ENCODE data around the gene ZNF385B.

Gene ZNF385B

GRCh38 chr2:179701524-179702110 lies 159.8 kb downstream of the ZNF385B start:
- H3K36me3 ChIP-seq (ENCODE audit: control insufficient read depth, insufficient read depth, low read length) = no peaks in the 10 kb centered on the region
- H3K27ac ChIP-seq (ENCODE audit: insufficient read depth, low read length, poor library complexity, severe bottlenecking) = no peak overlapping the region
- no peaks in the 10 kb centered on the region for H3K4me1 ChIP-seq (ENCODE audit: control insufficient read depth, insufficient read depth, low read length, poor library complexity, severe bottlenecking)
- DNase-seq = no peak
- H3K27me3 ChIP-seq (replicated peaks; ENCODE audit: control insufficient read depth, insufficient read depth, low read length, poor library complexity, severe bottlenecking) = no peaks in the 10 kb centered on the region
- no peak overlapping the region for H3K4me3 ChIP-seq (ENCODE audit: insufficient read depth, low read depth, low read length, poor library complexity, severe bottlenecking)
- H3K9me3 ChIP-seq (ENCODE audit: control insufficient read depth, low read length) = no peaks in the 10 kb centered on the region

DNA sequence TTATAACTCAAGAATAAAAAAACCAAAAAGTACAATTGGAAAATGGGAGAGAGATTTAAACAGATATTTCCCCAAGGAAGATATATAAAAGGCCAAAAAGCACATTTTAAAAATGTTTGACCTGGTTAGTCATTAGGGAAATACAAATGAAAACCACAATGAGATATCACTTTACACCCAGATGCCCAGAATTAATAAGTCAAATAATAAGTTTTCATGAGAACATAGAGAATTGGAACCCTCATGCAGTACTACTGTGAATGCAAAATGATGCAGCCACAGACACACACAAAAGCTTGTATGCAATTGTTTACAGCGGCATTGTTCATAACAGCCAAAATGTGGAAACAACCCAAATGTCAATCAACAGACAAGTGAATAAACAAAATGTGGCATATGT lies 165.9 kb downstream of the ZNF385B start:
- no peaks in the 10 kb centered on the region for H3K27me3 ChIP-seq (replicated peaks; ENCODE audit: control insufficient read depth, insufficient read depth, low read length, poor library complexity, severe bottlenecking)
- H3K9me3 ChIP-seq (ENCODE audit: control insufficient read depth, low read length) = no peaks in the 10 kb centered on the region
- no peak for DNase-seq
- H3K27ac ChIP-seq (ENCODE audit: insufficient read depth, low read length, poor library complexity, severe bottlenecking) = no peak overlapping the region
- no peak overlapping the region for H3K4me3 ChIP-seq (ENCODE audit: insufficient read depth, low read depth, low read length, poor library complexity, severe bottlenecking)
- H3K36me3 ChIP-seq (ENCODE audit: control insufficient read depth, insufficient read depth, low read length) = no peaks in the 10 kb centered on the region
- H3K4me1 ChIP-seq (ENCODE audit: control insufficient read depth, insufficient read depth, low read length, poor library complexity, severe bottlenecking) = no peaks in the 10 kb centered on the region

DNA sequence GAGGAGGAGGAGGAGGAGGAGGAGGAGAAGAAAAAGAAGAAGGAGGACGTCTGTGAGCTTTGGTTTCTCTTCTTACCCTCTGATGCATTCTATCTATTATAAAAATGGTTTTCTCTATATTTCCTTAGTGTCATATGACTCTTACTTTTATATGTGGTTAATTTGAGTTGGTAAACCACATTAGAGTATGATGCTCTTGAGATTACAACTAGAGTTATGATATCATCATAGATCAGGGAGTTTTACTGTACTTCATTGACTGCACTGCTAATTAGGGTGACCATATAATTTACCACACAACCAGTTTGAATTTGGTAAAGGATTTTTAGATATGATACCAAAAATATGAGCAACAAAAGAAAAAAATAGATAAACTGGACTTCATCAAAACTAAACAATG lies 166.4 kb downstream of the ZNF385B start:
- Histone ChIP-seq H3K4me1 (ENCODE audit: control insufficient read depth, insufficient read depth, low read length, poor library complexity, severe bottlenecking) (no peaks in the 10 kb centered on the region), H3K9me3 (ENCODE audit: control insufficient read depth, low read length) (no peaks in the 10 kb centered on the region), H3K27ac (ENCODE audit: insufficient read depth, low read length, poor library complexity, severe bottlenecking) (no peak overlapping the region), H3K27me3 (replicated peaks; ENCODE audit: control insufficient read depth, insufficient read depth, low read length, poor library complexity, severe bottlenecking) (no peaks in the 10 kb centered on the region), H3K4me3 (ENCODE audit: insufficient read depth, low read depth, low read length, poor library complexity, severe bottlenecking) (no peak overlapping the region), H3K36me3 (ENCODE audit: control insufficient read depth, insufficient read depth, low read length) (no peaks in the 10 kb centered on the region)
- no peak for DNase-seq

GRCh38 chr2:179692610-179693009 lies 168.8 kb downstream of the ZNF385B start:
- Histone ChIP-seq H3K4me1 (ENCODE audit: control insufficient read depth, insufficient read depth, low read length, poor library complexity, severe bottlenecking) (no peaks in the 10 kb centered on the region), H3K27me3 (replicated peaks; ENCODE audit: control insufficient read depth, insufficient read depth, low read length, poor library complexity, severe bottlenecking) (no peaks in the 10 kb centered on the region), H3K36me3 (ENCODE audit: control insufficient read depth, insufficient read depth, low read length) (no peaks in the 10 kb centered on the region), H3K4me3 (ENCODE audit: insufficient read depth, low read depth, low read length, poor library complexity, severe bottlenecking) (no peak overlapping the region), H3K27ac (ENCODE audit: insufficient read depth, low read length, poor library complexity, severe bottlenecking) (no peak overlapping the region), H3K9me3 (ENCODE audit: control insufficient read depth, low read length) (no peaks in the 10 kb centered on the region)
- no peak for DNase-seq

GRCh38 chr2:179692043-179692442 lies 169.4 kb downstream of the ZNF385B start:
- H3K4me1 ChIP-seq (ENCODE audit: control insufficient read depth, insufficient read depth, low read length, poor library complexity, severe bottlenecking) = no peaks in the 10 kb centered on the region
- no peak overlapping the region for H3K27ac ChIP-seq (ENCODE audit: insufficient read depth, low read length, poor library complexity, severe bottlenecking)
- no peaks in the 10 kb centered on the region for H3K27me3 ChIP-seq (replicated peaks; ENCODE audit: control insufficient read depth, insufficient read depth, low read length, poor library complexity, severe bottlenecking)
- H3K9me3 ChIP-seq (ENCODE audit: control insufficient read depth, low read length) = no peaks in the 10 kb centered on the region
- no peaks in the 10 kb centered on the region for H3K36me3 ChIP-seq (ENCODE audit: control insufficient read depth, insufficient read depth, low read length)
- no peak for DNase-seq
- H3K4me3 ChIP-seq (ENCODE audit: insufficient read depth, low read depth, low read length, poor library complexity, severe bottlenecking) = no peak overlapping the region

DNA sequence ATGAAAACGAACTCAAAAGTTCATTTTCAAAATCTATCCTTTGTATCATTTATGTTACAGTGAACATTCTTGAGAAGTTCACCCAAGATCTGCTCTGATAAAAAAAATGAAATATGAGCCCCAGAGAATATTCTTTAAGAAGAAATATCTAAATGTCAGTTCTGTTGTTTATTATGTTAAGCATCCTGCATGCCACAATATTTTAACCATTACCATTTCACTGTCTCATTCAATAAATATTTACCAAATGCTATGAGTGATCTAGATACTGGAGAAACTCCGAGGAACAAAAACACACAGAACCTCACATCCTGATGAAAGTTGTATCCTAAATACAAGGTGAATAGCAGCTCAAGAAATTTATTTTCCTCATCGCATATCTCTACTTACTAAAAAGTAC lies 170.2 kb downstream of the ZNF385B start:
- Histone ChIP-seq H3K4me1 (ENCODE audit: control insufficient read depth, insufficient read depth, low read length, poor library complexity, severe bottlenecking) (no peaks in the 10 kb centered on the region), H3K9me3 (ENCODE audit: control insufficient read depth, low read length) (no peaks in the 10 kb centered on the region), H3K27ac (ENCODE audit: insufficient read depth, low read length, poor library complexity, severe bottlenecking) (no peak overlapping the region), H3K36me3 (ENCODE audit: control insufficient read depth, insufficient read depth, low read length) (no peaks in the 10 kb centered on the region), H3K4me3 (ENCODE audit: insufficient read depth, low read depth, low read length, poor library complexity, severe bottlenecking) (no peak overlapping the region), H3K27me3 (replicated peaks; ENCODE audit: control insufficient read depth, insufficient read depth, low read length, poor library complexity, severe bottlenecking) (no peaks in the 10 kb centered on the region)
- DNase-seq = no peak

- Histone ChIP-seq H3K27ac (ENCODE audit: insufficient read depth, low read length, poor library complexity, severe bottlenecking) (no peak overlapping the region), H3K4me1 (ENCODE audit: control insufficient read depth, insufficient read depth, low read length, poor library complexity, severe bottlenecking) (no peaks in the 10 kb centered on the region), H3K9me3 (ENCODE audit: control insufficient read depth, low read length) (no peaks in the 10 kb centered on the region), H3K27me3 (replicated peaks; ENCODE audit: control insufficient read depth, insufficient read depth, low read length, poor library complexity, severe bottlenecking) (no peaks in the 10 kb centered on the region), H3K36me3 (ENCODE audit: control insufficient read depth, insufficient read depth, low read length) (no peaks in the 10 kb centered on the region), H3K4me3 (ENCODE audit: insufficient read depth, low read depth, low read length, poor library complexity, severe bottlenecking) (no peak overlapping the region)
- no peak for DNase-seq
Measured at GRCh38 chr2:179686718-179687342, 174.6 kb downstream of the ZNF385B start.

GRCh38 chr2:179686069-179686468 lies 175.3 kb downstream of the ZNF385B start:
- H3K9me3 ChIP-seq (ENCODE audit: control insufficient read depth, low read length) = no peaks in the 10 kb centered on the region
- no peaks in the 10 kb centered on the region for H3K27me3 ChIP-seq (replicated peaks; ENCODE audit: control insufficient read depth, insufficient read depth, low read length, poor library complexity, severe bottlenecking)
- no peak overlapping the region for H3K4me3 ChIP-seq (ENCODE audit: insufficient read depth, low read depth, low read length, poor library complexity, severe bottlenecking)
- no peaks in the 10 kb centered on the region for H3K4me1 ChIP-seq (ENCODE audit: control insufficient read depth, insufficient read depth, low read length, poor library complexity, severe bottlenecking)
- DNase-seq = no peak
- H3K36me3 ChIP-seq (ENCODE audit: control insufficient read depth, insufficient read depth, low read length) = no peaks in the 10 kb centered on the region
- no peak overlapping the region for H3K27ac ChIP-seq (ENCODE audit: insufficient read depth, low read length, poor library complexity, severe bottlenecking)

DNA sequence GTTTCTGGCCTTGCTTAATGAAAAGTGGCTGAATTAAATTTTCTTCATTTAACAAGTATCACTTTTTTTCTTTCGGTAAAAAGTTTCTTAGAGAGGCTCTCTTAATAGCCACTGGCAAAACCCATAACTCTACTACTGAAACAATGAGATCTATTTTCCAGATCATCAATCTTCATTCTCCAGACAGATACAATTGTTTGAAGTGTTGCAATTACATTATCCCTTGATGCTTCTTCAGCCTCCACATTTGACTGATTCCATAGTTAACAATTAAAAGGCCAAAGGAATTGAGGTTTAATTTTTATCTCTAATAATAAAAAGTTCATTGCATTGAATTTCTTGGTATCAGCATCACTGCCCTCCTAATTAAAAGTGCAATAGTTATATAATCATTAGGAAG lies 176.3 kb downstream of the ZNF385B start:
- no peaks in the 10 kb centered on the region for H3K27me3 ChIP-seq (replicated peaks; ENCODE audit: control insufficient read depth, insufficient read depth, low read length, poor library complexity, severe bottlenecking)
- no peak overlapping the region for H3K4me3 ChIP-seq (ENCODE audit: insufficient read depth, low read depth, low read length, poor library complexity, severe bottlenecking)
- H3K36me3 ChIP-seq (ENCODE audit: control insufficient read depth, insufficient read depth, low read length) = no peaks in the 10 kb centered on the region
- no peaks in the 10 kb centered on the region for H3K9me3 ChIP-seq (ENCODE audit: control insufficient read depth, low read length)
- no peaks in the 10 kb centered on the region for H3K4me1 ChIP-seq (ENCODE audit: control insufficient read depth, insufficient read depth, low read length, poor library complexity, severe bottlenecking)
- no peak for DNase-seq
- H3K27ac ChIP-seq (ENCODE audit: insufficient read depth, low read length, poor library complexity, severe bottlenecking) = no peak overlapping the region

GRCh38 chr2:179682756-179683155 lies 178.7 kb downstream of the ZNF385B start:
- H3K9me3 ChIP-seq (ENCODE audit: control insufficient read depth, low read length) = no peaks in the 10 kb centered on the region

More at GRCh38 chr2:179682756-179683155, 178.7 kb downstream of the ZNF385B start:
- DNase-seq = no peak
- no peaks in the 10 kb centered on the region for H3K4me1 ChIP-seq (ENCODE audit: control insufficient read depth, insufficient read depth, low read length, poor library complexity, severe bottlenecking)
- H3K27me3 ChIP-seq (replicated peaks; ENCODE audit: control insufficient read depth, insufficient read depth, low read length, poor library complexity, severe bottlenecking) = no peaks in the 10 kb centered on the region
- H3K4me3 ChIP-seq (ENCODE audit: insufficient read depth, low read depth, low read length, poor library complexity, severe bottlenecking) = no peak overlapping the region
- H3K27ac ChIP-seq (ENCODE audit: insufficient read depth, low read length, poor library complexity, severe bottlenecking) = no peak overlapping the region
- H3K36me3 ChIP-seq (ENCODE audit: control insufficient read depth, insufficient read depth, low read length) = no peaks in the 10 kb centered on the region

All from effector memory CD4-positive, alpha-beta T cell (primary cell).